Activated CD8-positive, alpha-beta memory T cell treated with anti-CD3 and anti-CD28 coated beads for 1 hour (primary cell): ENCODE data around the gene ABCC5.

Source experiments
- DNase-seq, 2 donors: peaks; one replicate each; pipeline ENCODE4 v3.0.0-alpha.2; 2020; ENCODE audit warnings: low read depth in 1 of 2; ENCODE audit errors: extremely low read depth in 1 of 2

The ABCC5 gene

DNA sequence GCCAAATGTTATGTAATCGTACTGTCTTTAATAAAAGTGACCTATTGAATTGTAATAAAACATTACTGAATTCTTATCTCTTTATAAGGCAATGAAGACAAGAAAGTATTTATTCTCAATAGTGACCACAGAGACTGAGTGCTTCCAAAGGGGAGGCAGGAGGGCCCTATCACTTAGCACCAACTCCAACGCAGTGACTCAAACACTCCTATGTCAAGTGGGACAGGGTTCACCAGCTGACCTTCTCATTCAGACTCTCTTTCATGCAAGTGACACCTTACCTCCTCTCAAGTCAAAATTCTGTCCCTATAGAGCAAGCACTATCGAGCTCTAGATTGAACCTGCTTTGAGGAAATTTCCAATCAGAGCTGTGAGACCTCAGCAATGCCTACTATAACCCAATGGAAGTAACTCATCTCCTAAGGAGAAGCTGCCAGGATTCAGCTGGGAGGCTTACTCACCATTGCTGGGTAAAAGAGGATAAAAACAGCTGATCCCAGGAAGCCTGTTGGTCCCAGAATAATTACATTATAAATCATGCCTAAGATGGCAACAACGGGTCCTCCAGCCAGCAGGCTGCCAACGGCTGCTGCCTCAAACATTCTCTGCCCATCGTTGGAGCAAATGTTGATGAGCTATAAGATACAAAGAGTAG, 35.6 kb downstream of the ABCC5 start:
- no peak for DNase-seq

DNA sequence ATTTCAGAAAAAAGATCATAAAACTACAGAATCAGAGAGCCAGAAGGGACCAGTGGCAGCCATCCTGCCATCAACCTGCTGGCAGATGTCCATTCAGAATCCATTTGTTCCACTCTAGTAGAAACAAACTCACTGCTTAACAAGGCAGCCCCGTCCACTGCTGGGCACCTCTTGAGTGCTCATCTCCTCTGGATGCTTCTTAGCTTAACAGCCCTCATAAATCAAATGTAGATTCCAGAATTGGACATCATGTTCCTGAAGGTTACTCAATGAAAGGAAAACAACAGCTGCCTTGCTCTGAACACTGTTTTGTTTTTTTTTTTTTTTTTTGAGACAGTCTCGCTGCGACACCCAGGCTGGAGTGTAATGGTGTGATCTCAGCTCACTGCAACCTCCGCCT, 37.3 kb downstream of the ABCC5 start:
- no peak for DNase-seq

DNA sequence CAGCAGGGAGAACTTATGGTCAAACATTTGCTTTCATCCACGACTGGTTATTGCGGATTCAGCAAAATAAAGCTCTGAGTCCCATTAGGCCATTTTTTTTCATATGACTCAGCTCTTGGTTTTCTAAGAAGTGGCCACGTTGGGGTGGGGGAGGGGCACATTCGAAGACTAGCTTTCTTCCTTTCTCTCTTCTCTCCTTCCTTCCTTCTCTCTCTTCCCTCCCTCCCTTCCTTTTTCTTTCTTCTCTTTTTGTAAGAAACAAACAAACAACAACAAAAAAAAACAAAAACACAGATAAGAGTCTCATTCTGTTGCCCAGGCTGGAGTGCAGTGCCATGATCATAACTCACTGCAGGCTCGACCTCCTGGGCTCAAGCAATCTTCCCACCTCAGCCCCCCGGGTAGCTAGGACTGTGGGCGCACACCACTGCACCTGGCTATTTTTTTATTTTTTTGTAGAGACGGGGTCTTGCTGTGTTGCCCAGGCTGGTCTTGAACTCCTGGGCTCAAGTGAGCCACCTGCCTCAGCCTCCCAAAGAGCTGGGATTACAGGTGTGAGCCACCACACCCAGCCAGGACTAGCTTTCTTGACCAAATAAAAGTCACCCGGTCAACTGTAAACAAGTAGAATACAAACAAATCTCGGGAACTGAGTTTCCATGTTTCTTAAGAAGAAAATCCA, 41.6 kb downstream of the ABCC5 start:
- DNase-seq, result no peak

- no peak for DNase-seq
These were observed 48.9 kb downstream of the ABCC5 start for GRCh38 chr3:183968666-183969245.

DNA sequence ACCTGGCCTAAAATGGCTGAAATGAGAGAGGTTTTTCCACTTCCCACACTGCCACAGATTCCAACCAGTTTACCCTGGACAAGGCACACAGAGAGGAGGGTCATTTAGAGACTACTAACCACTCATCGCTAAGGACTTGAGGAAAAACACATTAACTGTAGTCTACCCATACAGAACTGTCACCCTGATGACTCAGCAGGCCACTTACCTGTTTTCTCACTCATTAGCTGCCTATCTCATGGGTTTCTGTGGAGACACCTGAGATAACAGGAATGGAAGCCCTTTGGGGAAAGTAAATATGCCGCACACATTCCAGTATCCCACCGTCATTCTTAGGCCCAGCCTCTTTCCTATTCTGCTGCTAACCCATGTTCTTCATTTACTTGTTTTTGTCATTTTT, 50.0 kb downstream of the ABCC5 start:
- no peak for DNase-seq

- no peak for DNase-seq
These were observed 51.3 kb downstream of the ABCC5 start for GRCh38 chr3:183966361-183966791.

DNA sequence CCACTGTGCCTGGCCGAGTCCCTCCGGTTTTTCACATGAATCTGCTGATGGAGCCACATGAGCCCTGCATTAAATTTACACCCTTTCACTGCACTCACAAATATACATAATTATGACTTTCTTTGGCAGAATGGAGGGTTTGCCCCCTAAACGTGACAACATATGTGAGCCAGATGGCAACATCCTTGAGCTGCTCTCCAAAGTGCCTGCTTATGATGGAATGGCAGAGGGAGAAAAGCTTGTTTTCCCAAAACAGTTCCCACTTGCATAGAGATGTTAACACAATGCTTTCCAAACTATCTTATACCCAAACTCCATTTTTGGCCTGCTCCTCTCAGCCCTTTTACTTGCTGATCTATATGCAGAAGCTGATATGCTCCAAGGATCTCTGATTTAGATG, 54.9 kb downstream of the ABCC5 start:
- DNase-seq, result no peak

DNA sequence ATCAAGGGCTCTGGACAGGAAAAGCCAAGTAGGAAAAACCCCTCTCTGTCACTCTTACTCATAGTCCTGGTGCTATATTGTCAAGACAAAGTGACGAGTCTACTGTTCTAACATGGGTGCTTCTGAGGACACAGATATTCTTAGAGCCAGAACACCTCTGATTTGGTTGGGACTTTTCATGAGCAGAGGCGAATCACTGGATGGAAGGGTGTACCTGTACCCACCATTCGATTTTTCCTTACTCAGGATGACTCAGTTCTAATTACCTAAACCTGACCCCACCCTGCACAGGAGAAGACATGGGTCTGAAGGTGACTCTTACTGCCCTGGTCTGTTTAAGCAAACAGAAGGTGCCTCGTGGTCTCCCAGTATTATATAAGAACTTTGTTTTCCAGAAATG, 58.5 kb downstream of the ABCC5 start:
- no peak for DNase-seq

- no peak for DNase-seq
These were observed 58.9 kb downstream of the ABCC5 start for GRCh38 chr3:183958775-183959174.

GRCh38 chr3:183958226-183958625, 59.5 kb downstream of the ABCC5 start:
- DNase-seq, result no peak

DNA sequence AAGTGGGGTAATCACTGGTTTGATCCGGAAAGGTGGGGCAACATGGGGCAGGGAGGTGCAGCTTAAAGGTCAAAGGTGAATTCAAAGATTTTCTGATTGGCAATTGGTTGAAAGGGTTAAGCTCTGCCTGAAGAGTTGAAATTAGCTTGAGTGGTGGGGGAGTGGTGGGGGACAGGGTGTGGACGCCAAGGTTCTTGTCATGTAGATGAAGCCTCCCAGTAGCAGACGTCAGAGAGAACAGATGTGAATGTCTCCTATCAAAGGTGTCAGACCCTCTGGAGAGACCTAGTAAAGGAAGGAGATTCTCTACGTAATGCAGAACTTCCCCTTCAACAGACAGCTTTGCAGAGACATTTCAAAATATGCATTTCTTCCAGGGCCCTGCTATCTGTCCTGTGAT, 62.8 kb downstream of the ABCC5 start:
- DNase-seq, result no peak

- DNase-seq, result no peak
These were observed 64.1 kb downstream of the ABCC5 start for GRCh38 chr3:183953471-183954070.

DNA sequence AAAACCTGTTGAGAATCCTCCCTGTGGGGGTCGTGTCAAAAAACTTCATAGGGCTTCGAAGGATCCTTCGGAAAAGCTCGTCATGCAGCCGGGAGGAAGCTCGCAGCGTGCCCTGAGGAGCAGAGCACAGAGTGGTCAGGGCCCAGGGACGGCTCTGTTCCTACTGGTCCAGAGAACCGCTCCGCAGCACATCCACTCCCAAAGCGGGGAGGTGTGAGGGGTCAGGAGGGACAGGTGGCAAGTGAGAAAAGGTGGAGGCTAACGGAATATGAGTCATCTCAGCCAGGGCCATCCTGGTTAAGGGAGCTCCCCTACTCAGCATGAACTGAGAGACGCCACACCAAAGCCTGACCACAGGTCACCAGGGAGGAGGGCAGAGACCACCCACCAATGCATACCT, 66.2 kb downstream of the ABCC5 start:
- no peak for DNase-seq

DNA sequence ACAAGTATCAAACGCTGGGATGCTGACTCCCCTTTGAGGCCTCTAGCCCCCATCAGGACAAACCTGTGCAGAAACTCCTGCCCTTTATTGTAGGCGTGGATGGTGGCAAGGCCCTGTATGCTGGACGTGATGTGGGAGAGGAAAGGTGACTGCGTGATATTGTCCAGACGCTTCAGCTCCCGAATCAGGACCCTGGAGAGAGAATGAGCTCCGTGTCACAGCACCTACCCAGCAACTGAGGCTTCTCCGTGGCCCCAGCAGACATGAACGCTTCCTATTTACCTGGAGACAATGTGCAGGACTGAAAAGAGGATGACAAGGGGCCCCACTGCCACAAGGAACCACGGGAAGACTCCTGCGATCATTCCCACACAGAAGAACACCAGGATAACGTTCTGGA, 68.0 kb downstream of the ABCC5 start:
- no peak for DNase-seq

DNA sequence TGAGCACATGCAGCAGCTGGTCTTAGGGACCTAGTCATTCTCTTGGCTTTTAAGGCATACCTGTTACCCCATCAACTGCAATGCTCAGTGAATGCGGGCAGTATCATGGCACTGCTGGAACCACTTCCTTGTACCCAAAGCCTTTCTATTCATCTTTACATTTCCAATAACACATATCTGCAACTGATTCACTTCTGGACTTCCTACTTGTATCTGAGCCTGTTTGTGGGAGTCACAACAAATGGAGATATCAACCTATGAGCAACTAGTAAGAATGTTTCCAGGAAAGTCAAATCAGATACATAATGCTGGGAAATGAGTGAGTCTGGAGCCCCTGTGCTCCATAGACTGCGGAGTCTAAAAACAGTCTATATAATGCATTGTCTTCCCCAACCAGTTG, 71.6 kb downstream of the ABCC5 start:
- no peak for DNase-seq

DNA sequence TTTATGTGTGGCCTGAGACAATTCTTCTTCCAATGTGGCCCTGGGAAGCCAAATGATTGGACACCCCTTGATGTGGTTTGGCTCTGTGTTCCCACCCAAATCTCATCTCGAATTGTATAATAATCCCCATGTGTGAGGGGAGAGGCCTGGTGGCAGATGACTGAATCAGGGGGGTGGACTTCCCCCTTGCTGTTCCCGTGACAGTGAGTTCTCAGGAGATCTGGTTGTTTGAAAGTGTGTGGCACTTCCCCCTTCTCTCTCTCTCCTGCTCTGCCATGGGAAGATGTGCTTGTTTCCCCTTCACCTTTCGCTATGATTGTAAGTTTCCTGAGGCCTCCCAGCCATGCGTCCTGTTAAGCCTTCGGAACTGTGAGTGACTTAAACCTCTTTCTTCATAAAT, 72.9 kb downstream of the ABCC5 start:
- DNase-seq, result no peak

- DNase-seq, result no peak
These were observed 73.9 kb downstream of the ABCC5 start for GRCh38 chr3:183943739-183944138.

DNA sequence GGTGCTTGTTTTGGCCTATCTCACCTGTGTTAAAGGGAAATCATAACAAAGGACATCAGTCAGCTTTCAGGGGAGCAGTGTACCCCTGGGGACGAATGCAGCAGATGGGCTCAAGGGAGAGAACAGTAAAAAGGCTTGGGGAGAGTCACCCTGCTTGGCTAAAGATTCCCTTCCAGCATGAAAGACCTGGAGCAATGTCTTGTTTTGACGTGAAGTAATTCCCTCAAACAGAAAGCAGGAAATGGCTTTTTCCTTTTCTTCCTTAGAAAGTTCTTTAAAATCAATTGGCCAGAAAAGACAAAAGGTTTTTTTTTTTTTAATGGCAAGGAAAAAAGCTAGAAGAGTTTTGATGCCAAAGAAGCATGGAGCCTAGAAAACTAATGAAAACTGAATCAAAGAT, 76.5 kb downstream of the ABCC5 start:
- no peak for DNase-seq

GRCh38 chr3:183937601-183938286, 79.9 kb downstream of the ABCC5 start:
- DNase-seq, result no peak

- no peak for DNase-seq
These were observed 84.5 kb downstream of the ABCC5 start for GRCh38 chr3:183933160-183933559.

- DNase-seq, result no peak
These were observed 85.8 kb downstream of the ABCC5 start for GRCh38 chr3:183931881-183932280.
